Hematopoietic multipotent progenitor cell treated with erythropoietin and hydrocortisone succinate and interleukin-3 and kit ligand, for 4 days (in vitro differentiated cells): ENCODE data around the gene MDP1.
"Not testable (repeated sequence)": the region's sequence is repeated elsewhere in the genome, so short reads cannot be mapped to it uniquely, and the experiment has no call there.

ENCODE experiments used
- DNase-seq: peaks from one replicate; pipeline ENCODE4 v3.0.0-alpha.2; 2015

Gene MDP1

GRCh38 chr14:24228902-24229301, 13.0 kb upstream of the MDP1 start:
- DNase-seq = no peak

GRCh38 chr14:24226473-24226872, 10.6 kb upstream of the MDP1 start:
- no peak for DNase-seq

GRCh38 chr14:24224618-24225071, 8.8 kb upstream of the MDP1 start:
- no peak for DNase-seq

GRCh38 chr14:24222987-24223386, 7.1 kb upstream of the MDP1 start:
- not testable (repeated sequence) for DNase-seq

- no peak for DNase-seq
Observed at GRCh38 chr14:24219521-24219920, 3.7 kb upstream of the MDP1 start.

- no peak for DNase-seq
Observed at GRCh38 chr14:24219080-24219479, 3.2 kb upstream of the MDP1 start.

- not testable (repeated sequence) for DNase-seq
Observed at GRCh38 chr14:24216876-24217275, 1.0 kb upstream of the MDP1 start.

GRCh38 chr14:24216345-24216699, 456 bp upstream of the MDP1 start:
- DNase-seq = no peak

- no peak for DNase-seq
Observed at GRCh38 chr14:24213866-24214662, 1.8 kb downstream of the MDP1 start.

- DNase-seq = peak; percentile 100
Observed at GRCh38 chr14:24212924-24213865, 2.7 kb downstream of the MDP1 start, which contains the start of gene CHMP4A. Gene CHMP4A, minus strand, starts transcription at chr14:24213488. Its CDS starts 49 bp downstream, at chr14:24213439.

GRCh38 chr14:24211311-24211710, 4.6 kb downstream of the MDP1 start:
- DNase-seq = no peak

- no peak for DNase-seq
Observed at GRCh38 chr14:24207625-24208024, 8.2 kb downstream of the MDP1 start.

GRCh38 chr14:24207104-24207551, 8.7 kb downstream of the MDP1 start:
- no peak for DNase-seq

GRCh38 chr14:24206260-24207103, 9.4 kb downstream of the MDP1 start:
- no peak for DNase-seq

GRCh38 chr14:24204163-24205146, 11.4 kb downstream of the MDP1 start:
- no peak for DNase-seq

- not testable (repeated sequence) for DNase-seq
Observed at GRCh38 chr14:24203249-24203886, 12.5 kb downstream of the MDP1 start.

- DNase-seq = not testable (repeated sequence)
Observed at GRCh38 chr14:24202538-24202937, 13.3 kb downstream of the MDP1 start.

- DNase-seq = no peak
Observed at GRCh38 chr14:24198814-24199524, 16.9 kb downstream of the MDP1 start.

GRCh38 chr14:24197056-24197450, 18.8 kb downstream of the MDP1 start:
- peak; percentile 51 for DNase-seq
